HG02571 (cell line): ENCODE results near the gene IFT25.
"Not testable (repeated sequence)": the region's sequence is repeated elsewhere in the genome, so short reads cannot be mapped to it uniquely, and the experiment has no call there.

Source experiments
- ATAC-seq: cut with Tn5 transposase; IDR thresholded peaks from one replicate; pipeline ENCODE4 v1.9.1; 2021; ENCODE audit warnings: mild to moderate bottlenecking, moderate library complexity; ENCODE audit not compliant: unreplicated experiment

Gene IFT25

GRCh38 chr1:53890522-53890941 lies 55.0 kb downstream of the IFT25 start:
- no peak for ATAC-seq

- peak; percentile 90 for ATAC-seq
Observed at GRCh38 chr1:53889304-53890298, 55.9 kb downstream of the IFT25 start, which contains the start of gene YIPF1. Gene YIPF1 (minus strand): TSS chr1:53889797. CDS start chr1:53888937, 860 bp downstream.

- no peak for ATAC-seq
Observed at GRCh38 chr1:53888681-53889080, 56.8 kb downstream of the IFT25 start.

GRCh38 chr1:53883600-53883999 lies 61.9 kb downstream of the IFT25 start:
- not testable (repeated sequence) for ATAC-seq

- ATAC-seq = not testable (repeated sequence)
Observed at GRCh38 chr1:53881853-53882252, 63.6 kb downstream of the IFT25 start.

GRCh38 chr1:53878492-53879105 lies 66.9 kb downstream of the IFT25 start:
- ATAC-seq = no peak

- not testable (repeated sequence) for ATAC-seq
Observed at GRCh38 chr1:53875150-53875549, 70.3 kb downstream of the IFT25 start.

- ATAC-seq = no peak
Observed at GRCh38 chr1:53871773-53872484, 73.6 kb downstream of the IFT25 start.
